Central memory CD8-positive, alpha-beta T cell (primary cell): ENCODE data around the gene IPO11.

Experiments used
- ATAC-seq: fragments of 150-1000 bp; cut with Tn5 transposase; replicated peaks from 2 replicates; pipeline ENCODE4 v1.10.0; 2022; ENCODE audit warnings: mild to moderate bottlenecking, moderate FRiP score, moderate number of reproducible peaks; ENCODE audit not compliant: poor library complexity, severe bottlenecking; ENCODE audit errors: extremely low read depth
- DNase-seq, 2 donors: peaks; one replicate each; pipeline ENCODE4 v3.0.0; 2021; ENCODE audit warnings: low spot score in 2 of 2
- H3K27ac Mint-ChIP-seq: one replicate; pipeline ENCODE4 v1.8.0; 2022; ENCODE audit warnings: low read depth, mild to moderate bottlenecking, moderate library complexity, mixed read lengths
- H3K27me3 Mint-ChIP-seq: one replicate; pipeline ENCODE4 v1.8.0; 2022; ENCODE audit warnings: mixed read lengths
- H3K36me3 Mint-ChIP-seq: one replicate; pipeline ENCODE4 v1.8.0; 2022; ENCODE audit warnings: mild to moderate bottlenecking, moderate library complexity, mixed read lengths; ENCODE audit not compliant: insufficient read depth
- H3K4me1 Mint-ChIP-seq: one replicate; pipeline ENCODE4 v1.8.0; 2022; ENCODE audit warnings: mixed read lengths
- H3K4me3 Mint-ChIP-seq: one replicate; pipeline ENCODE4 v1.8.0; 2022; ENCODE audit warnings: mild to moderate bottlenecking, moderate library complexity, mixed read lengths
- H3K9me3 Mint-ChIP-seq: one replicate; pipeline ENCODE4 v1.8.0; 2022; ENCODE audit warnings: mixed read lengths

IPO11 gene

DNA sequence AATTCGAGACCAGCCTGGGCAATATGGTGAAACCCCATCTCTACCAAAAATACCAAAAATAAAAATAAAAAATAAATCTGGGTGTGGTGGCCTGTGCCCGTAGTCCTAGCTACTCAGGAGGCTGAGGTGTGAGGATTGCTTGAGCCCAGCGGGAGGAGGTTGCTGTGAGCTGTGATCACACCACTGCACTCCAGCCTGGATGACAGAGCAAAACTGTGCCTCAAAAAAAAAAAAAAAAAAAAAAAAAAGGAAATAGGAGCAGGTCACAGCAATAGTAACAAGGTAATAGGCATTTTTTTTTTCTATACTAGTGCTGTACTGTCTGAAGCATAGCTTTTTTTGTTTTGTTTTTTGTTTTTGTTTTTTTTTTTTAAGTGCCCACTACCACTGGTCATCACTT lies 171.8 kb downstream of the IPO11 start:
- Mint-ChIP-seq H3K4me1 (peaks cover 16% of the 10 kb centered on the region), H3K4me3 (no peak overlapping the region), H3K27me3 (no peaks in the 10 kb centered on the region), H3K27ac (no peak overlapping the region), H3K9me3 (no peaks in the 10 kb centered on the region), H3K36me3 (peaks cover 7% of the 10 kb centered on the region)
- ATAC-seq (no peak), DNase-seq (no peak)

DNA sequence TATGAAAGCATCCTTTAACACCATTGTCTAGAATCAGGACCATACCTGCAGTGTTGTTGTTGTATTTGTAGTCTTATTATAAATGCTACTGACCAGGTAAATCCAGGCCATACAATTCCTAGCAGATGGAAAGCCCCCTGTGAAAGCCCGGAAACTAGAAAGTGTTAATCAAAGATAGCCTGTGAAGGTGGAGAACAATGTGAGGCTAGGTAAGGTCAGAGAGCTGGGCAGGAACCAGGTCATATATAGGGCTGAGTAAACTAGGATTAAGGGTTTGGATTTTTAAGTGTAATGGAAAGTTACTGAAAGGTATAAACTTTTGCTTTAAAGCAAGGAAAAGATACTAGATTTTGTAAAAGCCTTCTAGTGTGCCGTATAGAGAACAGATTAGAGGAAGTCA lies 172.7 kb downstream of the IPO11 start:
- ATAC-seq, result no peak
- Mint-ChIP-seq H3K4me3 (no peak overlapping the region), H3K4me1 (peaks cover 18% of the 10 kb centered on the region), H3K9me3 (no peaks in the 10 kb centered on the region), H3K27me3 (no peaks in the 10 kb centered on the region), H3K27ac (no peak overlapping the region), H3K36me3 (peaks cover 4% of the 10 kb centered on the region)
- no peak for DNase-seq

DNA sequence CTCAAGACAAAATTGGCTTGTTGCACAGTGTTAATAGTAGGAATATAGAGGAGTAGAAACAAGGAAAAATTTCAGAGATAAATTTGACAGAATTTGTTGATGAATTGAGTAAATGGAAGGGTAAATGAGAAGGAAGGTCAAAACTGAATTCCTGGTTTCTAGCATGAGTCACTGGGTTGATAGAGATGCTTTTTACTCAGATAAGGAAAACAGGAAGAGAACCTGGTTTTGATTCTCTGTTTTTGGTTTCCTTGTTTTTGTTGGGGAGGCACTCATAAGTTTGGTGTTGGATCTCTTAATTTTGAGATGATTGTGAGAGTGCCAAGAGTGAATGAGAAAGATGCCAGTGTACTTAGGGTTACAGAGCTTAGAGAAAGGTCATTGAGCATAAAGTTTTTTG lies 173.2 kb downstream of the IPO11 start:
- DNase-seq (no peak), ATAC-seq (no peak)
- Mint-ChIP-seq H3K4me1 (peaks cover 18% of the 10 kb centered on the region), H3K9me3 (no peaks in the 10 kb centered on the region), H3K36me3 (peaks cover 4% of the 10 kb centered on the region), H3K4me3 (no peak overlapping the region), H3K27me3 (no peaks in the 10 kb centered on the region), H3K27ac (no peak overlapping the region)

DNA sequence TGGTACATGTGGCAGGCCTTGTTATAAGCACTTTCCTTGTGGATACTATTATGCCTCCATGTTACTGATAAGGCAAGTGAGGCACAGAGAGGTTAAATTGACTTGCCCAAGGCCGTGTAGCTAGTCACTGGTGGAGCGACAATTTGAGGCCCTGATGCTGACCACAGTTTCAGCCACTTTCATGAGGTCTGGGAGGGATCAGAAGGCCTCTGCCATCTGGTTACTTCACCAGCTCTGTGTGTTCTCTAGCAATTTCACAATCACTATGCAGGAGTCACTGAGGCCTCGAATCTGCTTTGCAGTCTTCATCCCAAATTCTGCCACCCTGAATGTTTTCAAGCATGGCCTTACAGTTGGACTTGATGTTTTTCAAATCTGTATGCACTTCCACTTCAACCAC lies 175.2 kb downstream of the IPO11 start:
- ATAC-seq, result no peak
- H3K4me1 Mint-ChIP-seq, result peaks cover 18% of the 10 kb centered on the region
- H3K9me3 Mint-ChIP-seq, result no peaks in the 10 kb centered on the region
- no peak for DNase-seq
- H3K4me3 Mint-ChIP-seq, result no peak overlapping the region
- H3K27ac Mint-ChIP-seq, result no peak overlapping the region
- H3K27me3 Mint-ChIP-seq, result no peaks in the 10 kb centered on the region
- H3K36me3 Mint-ChIP-seq, result peaks cover 4% of the 10 kb centered on the region

DNA sequence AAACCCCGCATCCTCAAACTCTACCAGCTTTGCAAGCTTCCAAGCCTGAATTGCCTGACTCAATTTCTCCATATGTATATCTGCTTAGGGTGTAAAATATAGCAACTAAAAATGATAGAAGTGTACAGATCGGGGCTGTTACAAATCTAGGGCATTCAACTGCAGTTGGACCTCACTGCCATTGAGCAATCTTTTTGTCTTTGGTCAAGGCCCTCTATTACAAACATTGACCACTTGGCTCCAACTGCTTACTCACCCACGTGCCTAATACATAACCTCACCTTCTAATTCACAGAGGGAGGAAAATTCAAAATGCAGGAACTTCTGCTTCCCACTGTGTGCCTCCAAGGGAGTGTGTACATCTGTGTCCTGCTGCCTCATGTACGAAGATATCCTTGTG lies 176.1 kb downstream of the IPO11 start:
- DNase-seq (no peak), ATAC-seq (no peak)
- peaks cover 4% of the 10 kb centered on the region for H3K36me3 Mint-ChIP-seq
- no peaks in the 10 kb centered on the region for H3K9me3 Mint-ChIP-seq
- peaks cover 18% of the 10 kb centered on the region for H3K4me1 Mint-ChIP-seq
- no peak overlapping the region for H3K27ac Mint-ChIP-seq
- H3K27me3 Mint-ChIP-seq, result no peaks in the 10 kb centered on the region
- H3K4me3 Mint-ChIP-seq, result no peak overlapping the region

DNA sequence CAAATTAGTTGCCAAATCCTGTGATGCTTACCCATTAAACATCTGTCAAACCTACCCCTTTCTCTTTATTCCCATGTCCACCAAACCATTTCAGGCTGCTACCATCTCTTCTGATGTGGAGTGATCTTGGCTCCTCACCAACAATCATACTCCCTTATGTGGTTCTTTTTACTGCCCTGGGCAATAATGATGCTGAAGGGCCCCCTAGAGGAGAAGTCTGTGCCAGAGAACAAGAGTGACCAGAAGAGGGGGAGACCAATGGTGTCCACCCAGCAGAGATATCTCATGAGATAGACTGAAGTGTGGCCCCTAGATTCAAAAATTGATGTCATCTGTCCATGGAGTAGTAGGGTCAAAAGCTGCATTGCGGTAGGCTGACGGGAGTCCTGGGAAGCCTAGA lies 176.9 kb downstream of the IPO11 start:
- DNase-seq, result no peak
- ATAC-seq, result no peak
- H3K27ac Mint-ChIP-seq, result no peak overlapping the region

DNA sequence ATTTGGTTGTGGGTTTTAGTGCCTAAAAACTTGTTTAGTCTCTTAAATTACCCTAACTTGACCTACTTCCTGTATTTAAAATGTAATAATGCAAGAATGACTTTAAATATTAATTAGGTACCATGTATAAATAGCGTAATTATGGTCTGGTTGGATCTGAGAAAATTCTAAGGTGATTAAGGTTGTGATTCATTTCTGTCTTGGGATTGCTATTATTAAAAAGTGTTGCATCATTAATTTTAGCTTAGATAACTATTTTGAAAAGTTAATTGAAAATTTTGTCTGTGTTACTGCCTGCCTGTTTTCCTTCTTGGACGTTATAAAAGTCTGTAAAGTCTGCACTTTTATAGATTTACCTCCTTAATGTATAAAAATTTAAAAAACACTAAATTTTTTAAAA lies 177.8 kb downstream of the IPO11 start:
- Mint-ChIP-seq H3K4me1 (peaks cover 10% of the 10 kb centered on the region), H3K27me3 (no peaks in the 10 kb centered on the region), H3K4me3 (no peak overlapping the region), H3K9me3 (no peaks in the 10 kb centered on the region), H3K27ac (no peak overlapping the region), H3K36me3 (peaks cover 4% of the 10 kb centered on the region)
- DNase-seq, result no peak
- ATAC-seq, result no peak

More for the DNA sequence above, 176.9 kb downstream of the IPO11 start:
- Mint-ChIP-seq H3K9me3 (no peaks in the 10 kb centered on the region), H3K36me3 (peaks cover 4% of the 10 kb centered on the region), H3K27me3 (no peaks in the 10 kb centered on the region), H3K4me1 (peaks cover 18% of the 10 kb centered on the region), H3K4me3 (no peak overlapping the region)

DNA sequence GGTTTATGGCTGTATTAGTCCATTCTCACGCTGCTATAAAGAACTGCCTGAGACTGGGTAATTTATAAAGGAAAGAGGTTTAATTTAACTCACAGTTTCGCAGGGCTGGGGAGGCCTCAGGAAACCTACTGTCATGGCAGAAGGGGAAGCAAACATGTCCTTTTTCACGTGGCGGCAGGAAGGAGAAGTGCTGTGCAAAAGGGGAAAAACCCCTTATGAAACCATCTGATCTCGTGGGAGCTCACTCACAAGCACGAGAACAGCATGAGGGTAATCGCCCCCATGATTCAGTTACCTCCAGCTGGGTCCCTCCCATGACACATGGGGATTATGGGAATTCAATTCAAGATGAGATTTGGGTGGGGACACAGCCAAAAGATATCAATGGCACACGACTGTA lies 180.0 kb downstream of the IPO11 start:
- ATAC-seq (no peak), DNase-seq (no peak)
- Mint-ChIP-seq H3K27me3 (no peaks in the 10 kb centered on the region), H3K4me3 (no peak overlapping the region), H3K27ac (no peak overlapping the region), H3K36me3 (peaks cover 4% of the 10 kb centered on the region), H3K4me1 (peaks cover 5% of the 10 kb centered on the region), H3K9me3 (no peaks in the 10 kb centered on the region)

DNA sequence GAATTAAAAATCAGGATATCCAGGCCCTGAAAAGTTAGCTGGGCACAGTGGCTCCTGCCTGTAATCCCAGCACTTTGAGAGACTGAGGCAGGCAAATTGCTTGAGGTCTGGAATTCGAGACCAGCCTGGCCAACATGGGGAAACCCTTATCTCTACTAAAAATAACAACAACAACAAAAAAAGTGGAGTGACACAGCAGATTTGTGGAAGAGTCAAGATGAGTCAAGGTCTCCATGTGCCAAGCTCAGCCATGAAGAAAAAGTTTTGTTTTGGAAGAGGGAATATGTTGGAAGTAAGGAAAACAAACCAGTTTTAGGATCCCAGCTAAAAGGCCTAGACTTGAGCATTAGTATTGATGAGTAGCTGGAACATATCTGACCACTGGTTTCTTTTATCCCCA lies 180.8 kb downstream of the IPO11 start:
- Mint-ChIP-seq H3K4me3 (no peak overlapping the region), H3K36me3 (peaks cover 1% of the 10 kb centered on the region), H3K27me3 (no peaks in the 10 kb centered on the region), H3K4me1 (peaks cover 5% of the 10 kb centered on the region), H3K27ac (no peak overlapping the region), H3K9me3 (no peaks in the 10 kb centered on the region)
- DNase-seq, result no peak
- ATAC-seq, result no peak

DNA sequence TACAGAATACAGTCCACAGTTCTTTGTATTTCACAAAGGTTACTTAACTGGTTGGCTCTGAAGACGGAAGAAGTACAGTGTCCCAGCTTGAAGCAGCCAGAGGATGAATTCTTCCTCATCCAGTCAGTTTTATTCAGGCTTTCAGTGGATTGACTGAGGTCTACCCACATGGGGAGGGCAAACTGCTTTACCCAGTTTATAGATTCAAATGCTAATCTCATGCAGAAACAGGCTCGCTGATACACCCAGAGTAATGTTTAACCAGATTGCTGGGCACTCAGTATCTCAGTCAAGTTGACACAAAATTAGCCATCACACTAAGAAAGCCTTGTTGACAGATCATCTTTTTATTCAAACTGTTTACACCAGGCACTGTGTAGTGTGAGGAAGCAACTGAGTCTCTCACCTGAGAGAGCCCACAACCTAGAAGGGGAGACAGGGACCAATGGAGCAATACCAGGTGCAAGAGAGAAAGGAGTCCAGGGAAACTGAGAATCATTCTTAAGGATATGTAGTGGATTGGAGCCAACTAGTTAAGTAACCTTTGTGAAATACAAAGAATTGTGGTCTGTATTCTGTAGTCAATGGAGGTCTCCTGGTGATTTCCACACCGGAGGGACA lies 181.9 kb downstream of the IPO11 start:
- Mint-ChIP-seq H3K27ac (no peak overlapping the region), H3K27me3 (no peaks in the 10 kb centered on the region), H3K4me3 (no peak overlapping the region), H3K9me3 (no peaks in the 10 kb centered on the region), H3K36me3 (no peaks in the 10 kb centered on the region), H3K4me1 (peaks cover 1% of the 10 kb centered on the region)
- no peak for ATAC-seq
- DNase-seq, result no peak

DNA sequence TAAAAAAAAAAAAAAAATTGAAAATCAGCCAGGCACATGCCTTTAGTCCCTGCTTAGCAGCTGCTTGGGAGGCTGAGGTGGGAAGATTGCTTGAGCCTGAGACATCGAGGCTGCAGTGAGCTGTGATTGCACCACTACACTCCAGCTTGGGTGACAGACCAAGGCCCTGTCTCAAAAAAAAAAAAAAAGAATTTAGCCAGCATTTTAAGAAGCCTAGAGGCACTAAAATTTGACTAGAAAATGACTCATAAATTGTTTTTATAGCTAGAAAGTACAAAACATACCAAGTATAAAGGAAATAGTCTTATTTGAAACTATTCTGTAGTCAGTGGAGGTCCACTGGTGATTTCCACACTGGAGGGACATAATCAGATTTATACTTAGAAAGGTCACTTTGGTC lies 183.5 kb downstream of the IPO11 start:
- Mint-ChIP-seq H3K4me1 (no peaks in the 10 kb centered on the region), H3K9me3 (no peaks in the 10 kb centered on the region), H3K27me3 (no peaks in the 10 kb centered on the region), H3K4me3 (no peak overlapping the region), H3K27ac (no peak overlapping the region), H3K36me3 (no peaks in the 10 kb centered on the region)
- DNase-seq (no peak), ATAC-seq (no peak)

DNA sequence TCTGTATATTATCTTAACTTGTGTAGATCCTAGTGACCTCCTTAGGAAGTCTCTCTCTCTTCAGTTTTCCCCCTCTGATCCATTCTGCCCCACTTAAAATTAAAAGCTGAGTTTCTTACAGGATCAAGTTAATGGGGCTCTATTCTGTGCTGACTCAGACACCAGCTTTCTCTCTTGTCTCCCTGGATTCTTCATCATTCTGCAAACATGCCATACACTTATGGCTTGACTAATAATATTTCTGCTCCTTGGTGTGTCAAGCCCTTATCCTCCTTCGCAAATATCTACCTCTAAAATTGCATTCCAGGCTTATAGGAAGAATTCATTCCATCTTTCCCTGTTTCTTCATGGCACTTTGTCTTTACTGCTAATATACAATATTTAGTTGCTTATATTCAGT lies 184.1 kb downstream of the IPO11 start:
- no peak for ATAC-seq
- Mint-ChIP-seq H3K4me3 (no peak overlapping the region), H3K27me3 (no peaks in the 10 kb centered on the region), H3K27ac (no peak overlapping the region), H3K36me3 (no peaks in the 10 kb centered on the region), H3K9me3 (no peaks in the 10 kb centered on the region), H3K4me1 (no peaks in the 10 kb centered on the region)
- DNase-seq, result no peak

DNA sequence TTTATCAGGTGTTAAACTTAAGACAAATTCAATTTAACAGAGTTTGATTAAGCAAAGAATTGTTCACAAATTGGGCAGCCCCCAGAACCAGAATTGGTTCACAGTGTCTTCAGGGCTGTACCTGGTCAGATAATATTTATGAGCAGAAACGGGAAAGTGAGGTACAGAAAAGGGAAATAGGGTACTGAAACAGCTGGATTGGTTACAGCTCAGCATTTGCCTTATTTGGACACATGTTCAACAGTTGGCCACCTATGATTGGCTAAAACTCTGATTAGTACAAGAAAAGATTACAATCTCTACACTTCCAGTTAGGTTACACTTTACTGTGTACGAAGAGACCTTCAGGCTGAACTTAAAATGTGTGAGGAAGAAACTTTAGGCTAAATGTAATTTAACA lies 184.8 kb downstream of the IPO11 start:
- DNase-seq (no peak), ATAC-seq (no peak)
- no peaks in the 10 kb centered on the region for H3K27me3 Mint-ChIP-seq
- H3K9me3 Mint-ChIP-seq, result no peaks in the 10 kb centered on the region
- H3K27ac Mint-ChIP-seq, result no peak overlapping the region
- no peak overlapping the region for H3K4me3 Mint-ChIP-seq
- no peaks in the 10 kb centered on the region for H3K4me1 Mint-ChIP-seq
- H3K36me3 Mint-ChIP-seq, result no peaks in the 10 kb centered on the region
